HG02840 (cell line): ENCODE data around the gene AATK.
"Not testable (repeated sequence)": the region's sequence is repeated elsewhere in the genome, so short reads cannot be mapped to it uniquely, and the experiment has no call there.

Experiments used
- ATAC-seq: cut with Tn5 transposase; IDR thresholded peaks from one replicate; pipeline ENCODE4 v1.9.1; 2021; ENCODE audit warnings: mild to moderate bottlenecking, moderate library complexity, moderate number of reproducible peaks; ENCODE audit not compliant: unreplicated experiment, low FRiP score

AATK gene

GRCh38 chr17:81148986-81149533, 17.0 kb downstream of the AATK start:
- ATAC-seq = no peak

GRCh38 chr17:81148571-81148970, 17.4 kb downstream of the AATK start:
- ATAC-seq = no peak

GRCh38 chr17:81147701-81148100, 18.3 kb downstream of the AATK start:
- ATAC-seq = no peak

- ATAC-seq = not testable (repeated sequence)
Observed at GRCh38 chr17:81146208-81146607, 19.8 kb downstream of the AATK start.

- no peak for ATAC-seq
Observed at GRCh38 chr17:81144423-81144781, 21.6 kb downstream of the AATK start.

- no peak for ATAC-seq
Observed at GRCh38 chr17:81143717-81144422, 22.2 kb downstream of the AATK start.

- no peak for ATAC-seq
Observed at GRCh38 chr17:81143200-81143527, 22.9 kb downstream of the AATK start.

- ATAC-seq = no peak
Observed at GRCh38 chr17:81142301-81143199, 23.5 kb downstream of the AATK start.

GRCh38 chr17:81140695-81141094, 25.3 kb downstream of the AATK start:
- ATAC-seq = no peak

- ATAC-seq = no peak
Observed at GRCh38 chr17:81140018-81140417, 26.0 kb downstream of the AATK start.

GRCh38 chr17:81139428-81139827, 26.6 kb downstream of the AATK start:
- no peak for ATAC-seq

- no peak for ATAC-seq
Observed at GRCh38 chr17:81138500-81138899, 27.5 kb downstream of the AATK start.

- no peak for ATAC-seq
Observed at GRCh38 chr17:81138083-81138482, 27.9 kb downstream of the AATK start.

GRCh38 chr17:81137248-81137647, 28.8 kb downstream of the AATK start:
- no peak for ATAC-seq

GRCh38 chr17:81136366-81136765, 29.7 kb downstream of the AATK start:
- no peak for ATAC-seq

- no peak for ATAC-seq
Observed at GRCh38 chr17:81135505-81136278, 30.3 kb downstream of the AATK start.

- ATAC-seq = no peak
Observed at GRCh38 chr17:81134064-81134781, 31.8 kb downstream of the AATK start.

GRCh38 chr17:81132770-81133723, 33.0 kb downstream of the AATK start:
- ATAC-seq = no peak

- no peak for ATAC-seq
Observed at GRCh38 chr17:81132197-81132540, 33.9 kb downstream of the AATK start.
